WTC11 (cell line): ENCODE measurements around the gene LITAFD. TPM values are rescaled to one million over a fixed set of nuclear protein-coding genes. Genes with fewer than 3 reads are reported as not detected.
"Not testable (repeated sequence)": the region's sequence is repeated elsewhere in the genome, so short reads cannot be mapped to it uniquely, and the experiment has no call there.

Source experiments
- ATAC-seq: fragments of 200-7000 bp; cut with Tn5 transposase; 2 replicates; pipeline ENCODE4 v1.10.0; 2021; ENCODE audit warnings: mild to moderate bottlenecking, moderate library complexity
- CTCF ChIA-PET: fragments of 300-600 bp; sonication (Branson Sonifier 250); formaldehyde crosslinking; loops from one replicate; lab custom pipeline; 2021; ENCODE audit warnings: antibody characterized with exemption; lab: Charles Lee
- POLR2A ChIA-PET: fragments of 350-600 bp; sonication (Branson Sonifier 250); formaldehyde crosslinking; loops from one replicate; lab custom pipeline; 2021; ENCODE audit warnings: antibody characterized with exemption; lab: Charles Lee
- DNase-seq: peaks from one replicate; pipeline ENCODE4 v3.0.0; 2021; ENCODE audit warnings: low spot score
- H3K27ac Mint-ChIP-seq: 2 replicates; pipeline ENCODE4 v1.8.0; 2021; ENCODE audit warnings: mixed read lengths
- H3K27me3 Mint-ChIP-seq: 2 replicates; pipeline ENCODE4 v1.8.0; 2021; ENCODE audit warnings: low read depth, mild to moderate bottlenecking, moderate library complexity, mixed read lengths
- H3K36me3 Mint-ChIP-seq: 2 replicates; pipeline ENCODE4 v1.8.0; 2021; ENCODE audit warnings: mixed read lengths
- H3K4me1 Mint-ChIP-seq: 2 replicates; pipeline ENCODE4 v1.8.0; 2022; ENCODE audit warnings: mixed read lengths
- H3K4me3 Mint-ChIP-seq: 2 replicates; pipeline ENCODE4 v1.8.0; 2021; ENCODE audit warnings: mild to moderate bottlenecking, moderate library complexity, mixed read lengths
- H3K9me3 Mint-ChIP-seq: 2 replicates; pipeline ENCODE4 v1.8.0; 2021; ENCODE audit warnings: mixed read lengths
- ATF3 ChIP-seq: sonication (generic); formaldehyde crosslinking; conservative IDR thresholded peaks from 2 replicates; pipeline ENCODE4 v1.8.1; 2022; ENCODE audit warnings: mild to moderate bottlenecking, missing genetic modification reagents
- CTCF ChIP-seq: fragments of 200-600 bp; IDR thresholded peaks from 2 replicates; pipeline ENCODE4 v1.8.0; 2022; ENCODE audit warnings: antibody characterized with exemption
- GABPB1 ChIP-seq: sonication (generic); formaldehyde crosslinking; IDR thresholded peaks from 2 replicates; pipeline ENCODE4 v1.8.1; 2023; ENCODE audit warnings: mild to moderate bottlenecking, missing genetic modification reagents
- HMGXB4 ChIP-seq: sonication (generic); formaldehyde crosslinking; IDR thresholded peaks from 2 replicates; pipeline ENCODE4 v1.8.1; 2023; ENCODE audit warnings: mild to moderate bottlenecking, moderate library complexity, missing genetic modification reagents
- NFYB ChIP-seq: sonication (generic); formaldehyde crosslinking; conservative IDR thresholded peaks from 2 replicates; pipeline ENCODE4 v1.8.0; 2022; ENCODE audit warnings: low read depth, missing genetic modification reagents
- total RNA-seq: library from RNA; stranded (reverse); gene quantifications from 3 replicates; pipeline ENCODE4 v1.2.3, GENCODE V29; 2021
- TF ChIP-seq, protein P1 (sequence below): sonication (generic); formaldehyde crosslinking; IDR thresholded peaks from 2 replicates; pipeline ENCODE4 v1.8.0; 2023; ENCODE audit warnings: missing genetic modification reagents, mild to moderate bottlenecking, borderline replicate concordance

LITAFD gene
- total RNA-seq, 1 experiment from 2014 or later, result not detected

DNA sequence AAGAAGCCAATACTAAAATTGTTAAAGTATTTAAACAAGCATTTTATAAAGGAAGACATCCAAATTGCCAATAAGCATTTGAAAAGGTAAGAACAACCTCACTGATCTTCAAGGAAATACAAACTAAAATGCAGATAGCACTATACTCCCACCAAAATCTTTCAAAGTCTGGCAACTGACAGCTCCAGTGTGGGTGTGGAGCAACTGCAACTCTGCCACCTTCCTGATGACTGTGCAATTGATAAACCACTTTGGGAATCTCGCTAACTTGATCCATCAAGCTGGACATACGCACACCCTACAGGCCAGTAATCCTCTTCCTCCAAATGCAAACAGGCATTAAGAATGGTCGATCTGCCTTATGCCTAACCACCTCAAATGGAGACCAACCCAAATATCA, 31.9 kb downstream of the LITAFD start:
- ATAC-seq, result no peak

GRCh38 chr16:8915722-8916301, 33.7 kb downstream of the LITAFD start:
- Mint-ChIP-seq H3K27me3 (no peaks in the 10 kb centered on the region), H3K27ac (no peak overlapping the region), H3K9me3 (no peaks in the 10 kb centered on the region), H3K36me3 (peaks cover 93% of the 10 kb centered on the region), H3K4me1 (peaks cover 19% of the 10 kb centered on the region), H3K4me3 (no peak overlapping the region)
- ChIA-PET CTCF (interaction anchor here (1.1 kb wide), 1 partner anchor 21 kb away, joined by 5 read pairs; no protein-coding TSS in a partner anchor), POLR2A (no interaction called here)
- DNase-seq, result no peak
- no peak for TF ChIP-seq ATF3 (CRISPR knock-in tag)
- ATAC-seq, result no peak

More for the DNA sequence above, 31.9 kb downstream of the LITAFD start:
- TF ChIP-seq, protein P1, sequence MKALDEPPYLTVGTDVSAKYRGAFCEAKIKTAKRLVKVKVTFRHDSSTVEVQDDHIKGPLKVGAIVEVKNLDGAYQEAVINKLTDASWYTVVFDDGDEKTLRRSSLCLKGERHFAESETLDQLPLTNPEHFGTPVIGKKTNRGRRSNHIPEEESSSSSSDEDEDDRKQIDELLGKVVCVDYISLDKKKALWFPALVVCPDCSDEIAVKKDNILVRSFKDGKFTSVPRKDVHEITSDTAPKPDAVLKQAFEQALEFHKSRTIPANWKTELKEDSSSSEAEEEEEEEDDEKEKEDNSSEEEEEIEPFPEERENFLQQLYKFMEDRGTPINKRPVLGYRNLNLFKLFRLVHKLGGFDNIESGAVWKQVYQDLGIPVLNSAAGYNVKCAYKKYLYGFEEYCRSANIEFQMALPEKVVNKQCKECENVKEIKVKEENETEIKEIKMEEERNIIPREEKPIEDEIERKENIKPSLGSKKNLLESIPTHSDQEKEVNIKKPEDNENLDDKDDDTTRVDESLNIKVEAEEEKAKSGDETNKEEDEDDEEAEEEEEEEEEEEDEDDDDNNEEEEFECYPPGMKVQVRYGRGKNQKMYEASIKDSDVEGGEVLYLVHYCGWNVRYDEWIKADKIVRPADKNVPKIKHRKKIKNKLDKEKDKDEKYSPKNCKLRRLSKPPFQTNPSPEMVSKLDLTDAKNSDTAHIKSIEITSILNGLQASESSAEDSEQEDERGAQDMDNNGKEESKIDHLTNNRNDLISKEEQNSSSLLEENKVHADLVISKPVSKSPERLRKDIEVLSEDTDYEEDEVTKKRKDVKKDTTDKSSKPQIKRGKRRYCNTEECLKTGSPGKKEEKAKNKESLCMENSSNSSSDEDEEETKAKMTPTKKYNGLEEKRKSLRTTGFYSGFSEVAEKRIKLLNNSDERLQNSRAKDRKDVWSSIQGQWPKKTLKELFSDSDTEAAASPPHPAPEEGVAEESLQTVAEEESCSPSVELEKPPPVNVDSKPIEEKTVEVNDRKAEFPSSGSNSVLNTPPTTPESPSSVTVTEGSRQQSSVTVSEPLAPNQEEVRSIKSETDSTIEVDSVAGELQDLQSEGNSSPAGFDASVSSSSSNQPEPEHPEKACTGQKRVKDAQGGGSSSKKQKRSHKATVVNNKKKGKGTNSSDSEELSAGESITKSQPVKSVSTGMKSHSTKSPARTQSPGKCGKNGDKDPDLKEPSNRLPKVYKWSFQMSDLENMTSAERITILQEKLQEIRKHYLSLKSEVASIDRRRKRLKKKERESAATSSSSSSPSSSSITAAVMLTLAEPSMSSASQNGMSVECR (CRISPR knock-in tag), result no peak
- TF ChIP-seq GABPB1 (CRISPR knock-in tag), result no peak
- H3K4me1 Mint-ChIP-seq, result peaks cover 25% of the 10 kb centered on the region
- DNase-seq, result no peak
- ChIA-PET CTCF (interaction anchor here (1.6 to 5.7 kb wide), 3 partner anchors 22 to 99 kb away, joined by 8 to 32 read pairs (median 10); no protein-coding TSS in a partner anchor), POLR2A (no interaction called here)
- no peaks in the 10 kb centered on the region for H3K27me3 Mint-ChIP-seq
- no peaks in the 10 kb centered on the region for H3K9me3 Mint-ChIP-seq
- no peak overlapping the region for H3K4me3 Mint-ChIP-seq
- H3K27ac Mint-ChIP-seq, result no peak overlapping the region
- peaks cover 86% of the 10 kb centered on the region for H3K36me3 Mint-ChIP-seq

DNA sequence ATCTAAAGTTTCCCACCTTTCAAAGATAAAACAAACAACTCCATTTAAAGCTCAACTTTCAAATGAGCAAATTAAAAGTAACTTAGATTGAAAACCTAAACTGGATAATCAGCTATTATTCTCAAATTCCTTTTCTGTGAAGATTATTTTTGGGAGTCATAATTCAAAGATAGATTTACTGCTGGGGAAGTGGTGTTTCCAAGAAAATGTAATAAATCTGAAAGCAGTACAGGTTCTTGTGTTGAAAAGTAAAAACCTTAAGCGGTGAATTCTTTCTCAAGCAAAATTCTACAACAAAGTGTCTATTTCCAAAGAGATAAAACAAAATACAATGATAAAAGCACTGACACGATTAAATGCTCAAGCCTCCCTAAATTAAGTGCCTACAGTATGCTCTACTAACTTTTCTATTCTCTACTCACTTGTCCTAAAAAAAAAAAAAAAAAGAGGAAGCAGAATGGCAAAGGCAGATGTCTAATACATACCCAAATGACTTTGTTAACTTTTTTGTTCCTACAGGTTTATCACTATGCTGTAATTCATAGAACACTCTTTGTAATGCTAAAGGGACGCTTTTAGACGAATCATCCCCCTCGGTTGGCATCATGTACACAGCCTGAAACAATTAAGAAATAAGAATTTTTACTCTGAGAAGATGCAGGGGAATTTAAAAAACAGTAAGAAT, 34.5 kb downstream of the LITAFD start:
- Mint-ChIP-seq H3K27ac (0 out of 2 replicates have a peak overlapping the region, but pooled peaks have one; percentile 33), H3K4me3 (no peak overlapping the region), H3K4me1 (peaks cover 10% of the 10 kb centered on the region), H3K9me3 (no peaks in the 10 kb centered on the region), H3K36me3 (peaks cover 93% of the 10 kb centered on the region), H3K27me3 (no peaks in the 10 kb centered on the region)
- no peak for DNase-seq
- ATAC-seq, result no peak
- POLR2A ChIA-PET, result no interaction called here
- CTCF ChIA-PET, result no interaction called here
- TF ChIP-seq CTCF, result no peak
- no peak for TF ChIP-seq HMGXB4 (CRISPR knock-in tag)
- TF ChIP-seq NFYB (CRISPR knock-in tag), result no peak

GRCh38 chr16:8917336-8917735, 35.2 kb downstream of the LITAFD start:
- H3K27me3 Mint-ChIP-seq, H3K4me3 Mint-ChIP-seq, DNase-seq, H3K27ac Mint-ChIP-seq, ATAC-seq, CTCF ChIA-PET, POLR2A ChIA-PET, H3K9me3 Mint-ChIP-seq, H3K4me1 Mint-ChIP-seq: not testable (repeated sequence)
- H3K36me3 Mint-ChIP-seq, result peaks cover 94% of the 10 kb centered on the region
